GM12892 (cell line): Measurements from ENCODE around the gene ATP1B3.
"Not testable (repeated sequence)": the region's sequence is repeated elsewhere in the genome, so short reads cannot be mapped to it uniquely, and the experiment has no call there.

Source experiments
- DNase-seq: peaks from one replicate; pipeline ENCODE4 v3.0.0; 2011; ENCODE audit not compliant: insufficient read length
- FAIRE-seq: peaks from 2 replicates; lab custom pipeline; 2011; peaks lifted over from hg19 to GRCh38; lab: Jason Lieb, UNC
- POLR2A ChIP-seq: IDR thresholded peaks from 2 replicates; pipeline ENCODE4 v1.6.1; 2011; ENCODE audit warnings: low read depth, low read length, control low read depth
- POLR2AphosphoS5 ChIP-seq: IDR thresholded peaks from 2 replicates; pipeline ENCODE4 v1.6.1; 2011; ENCODE audit warnings: low read depth, low read length, control low read depth
- TAF1 ChIP-seq: IDR thresholded peaks from 2 replicates; pipeline ENCODE4 v1.6.1; 2011; ENCODE audit warnings: low read depth, mild to moderate bottlenecking, control low read depth, low read length, borderline replicate concordance

The ATP1B3 gene

DNA sequence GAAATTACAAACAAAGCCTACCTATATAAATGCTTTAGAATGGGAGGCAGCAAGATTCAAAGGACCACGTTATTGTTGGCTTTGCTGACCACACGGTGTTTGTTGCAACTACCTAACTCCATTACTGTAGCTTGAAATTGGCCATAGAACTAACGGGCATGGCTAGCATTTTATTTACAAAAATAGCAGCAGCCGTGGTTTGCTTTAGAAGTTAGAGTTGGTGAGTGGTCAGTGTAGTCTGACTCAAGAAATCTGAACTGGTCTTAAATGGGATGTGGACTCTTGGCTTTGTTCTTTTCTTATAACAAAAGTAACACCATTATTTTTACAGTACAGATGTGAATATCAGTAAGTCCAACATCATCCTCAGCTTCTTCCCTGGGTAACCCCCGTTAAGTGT is 10.6 kb downstream of the ATP1B3 start:
- TF ChIP-seq TAF1 (no peak), POLR2A (no peak), POLR2AphosphoS5 (no peak)
- DNase-seq (no peak), FAIRE-seq (no peak)

DNA sequence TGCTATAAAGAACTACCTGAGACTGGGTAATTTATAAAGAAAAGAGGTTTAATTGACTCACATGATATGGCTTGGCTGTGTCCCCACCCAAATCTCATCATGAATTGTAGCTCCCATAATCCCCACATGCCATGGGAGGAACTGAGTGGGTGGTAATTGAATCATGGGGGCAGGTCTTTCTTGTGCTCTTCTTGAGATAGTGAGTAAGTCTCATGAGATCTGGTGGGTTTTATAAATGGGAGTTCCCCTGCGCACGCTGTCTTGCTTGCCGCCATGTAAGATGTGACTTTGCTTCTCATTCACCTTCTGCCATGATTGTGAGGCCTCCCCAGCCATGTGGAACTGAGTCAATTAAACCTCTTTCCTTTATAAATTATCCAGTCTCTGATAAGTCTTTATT is 12.1 kb downstream of the ATP1B3 start:
- not testable (repeated sequence) for FAIRE-seq, DNase-seq

DNA sequence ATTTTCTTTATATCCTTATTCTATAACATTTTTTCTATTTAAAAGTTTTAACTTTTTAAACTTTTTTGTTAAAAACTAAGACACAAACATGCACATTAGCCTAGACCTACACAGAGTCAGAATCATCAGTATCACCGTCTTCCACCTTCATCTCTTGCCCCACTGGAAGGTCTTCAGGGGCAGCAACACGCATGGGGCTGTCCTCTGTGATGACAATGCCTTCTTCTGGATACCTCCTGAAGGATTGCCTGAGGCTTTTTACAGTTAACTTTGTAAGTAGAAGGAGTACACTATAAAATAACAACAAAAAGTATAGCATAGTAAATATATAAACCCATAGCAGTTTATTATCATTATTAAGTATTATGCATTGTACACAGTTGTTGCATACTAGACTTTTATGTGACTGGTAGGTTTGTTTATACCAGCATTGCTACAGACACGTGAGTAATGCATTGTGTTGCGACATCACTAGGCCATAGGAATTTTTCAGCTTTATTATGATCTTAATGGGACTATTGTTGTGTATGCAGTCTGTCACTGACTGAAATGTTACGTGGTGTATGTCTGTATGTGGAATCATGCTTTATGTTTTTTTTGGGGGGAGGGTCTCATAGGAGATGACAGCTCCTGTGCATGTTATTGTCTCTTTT is 18.2 kb downstream of the ATP1B3 start:
- FAIRE-seq, result no peak
- DNase-seq, result no peak

DNA sequence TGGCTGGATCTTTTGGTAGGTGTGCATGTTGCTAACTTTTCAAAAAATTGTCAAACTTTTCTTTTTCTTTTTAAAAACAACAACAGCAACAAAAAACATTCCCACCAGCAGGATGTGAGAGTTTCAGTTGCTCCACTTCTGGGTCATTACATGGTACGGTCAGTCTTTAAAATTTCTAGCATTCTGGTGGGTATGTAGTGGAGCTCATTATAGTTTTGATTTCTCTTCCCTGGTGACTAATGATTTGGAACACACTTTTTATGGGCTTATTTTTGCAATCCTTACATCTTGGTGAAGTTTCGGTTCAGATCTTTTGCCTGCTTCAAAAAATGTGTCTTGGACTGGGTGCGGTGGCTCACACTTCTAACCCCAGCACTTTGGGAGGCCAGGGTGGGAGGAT is 19.3 kb downstream of the ATP1B3 start:
- no peak for FAIRE-seq
- TF ChIP-seq POLR2A (no peak), POLR2AphosphoS5 (no peak), TAF1 (no peak)

More for the DNA sequence above, 18.2 kb downstream of the ATP1B3 start:
- no peak for TF ChIP-seq POLR2A
- no peak for TF ChIP-seq TAF1
- no peak for TF ChIP-seq POLR2AphosphoS5

DNA sequence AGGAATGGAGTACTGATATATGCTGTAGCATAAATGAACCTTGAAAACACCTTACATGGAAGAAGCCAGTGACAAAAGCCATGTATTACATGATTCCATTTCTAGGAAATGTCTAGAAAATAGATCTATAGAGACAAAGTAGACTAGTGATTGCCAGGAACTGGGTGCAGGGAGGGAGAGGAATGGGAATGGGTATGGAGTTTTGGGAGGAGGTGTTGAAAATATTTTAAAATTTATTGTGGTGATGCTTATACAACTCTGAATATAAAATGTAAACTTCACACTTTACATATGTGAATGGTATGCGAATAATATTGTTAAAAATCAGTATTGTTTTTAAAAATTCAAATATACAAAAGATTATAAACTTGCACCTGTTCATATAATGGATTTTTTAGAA is 22.5 kb downstream of the ATP1B3 start:
- FAIRE-seq (no peak), DNase-seq (no peak)
- no peak for TF ChIP-seq POLR2AphosphoS5
- TF ChIP-seq POLR2A, result no peak
- TF ChIP-seq TAF1, result no peak

More for the DNA sequence above, 19.3 kb downstream of the ATP1B3 start:
- no peak for DNase-seq

DNA sequence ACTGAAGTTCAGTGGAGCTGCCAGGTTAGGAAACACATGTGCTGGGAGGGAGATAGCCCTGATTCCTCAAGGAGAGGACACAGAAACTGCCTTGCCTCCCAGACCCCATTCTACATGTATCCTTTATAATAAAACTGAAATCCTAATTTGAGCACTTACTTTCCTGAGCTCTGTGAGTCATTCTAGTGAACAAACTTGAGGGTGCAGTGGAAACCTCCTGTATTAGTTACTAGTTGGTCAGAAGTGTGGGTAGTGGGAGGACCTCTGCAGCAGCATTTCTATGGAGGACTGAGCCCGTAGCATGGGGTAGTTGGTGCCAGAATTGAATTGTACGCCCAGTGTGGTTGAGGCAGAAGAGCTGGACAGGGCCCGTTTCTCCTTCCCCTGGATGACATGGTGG is 23.9 kb downstream of the ATP1B3 start:
- FAIRE-seq (no peak), DNase-seq (no peak)
- TF ChIP-seq POLR2AphosphoS5 (no peak), TAF1 (no peak), POLR2A (no peak)

DNA sequence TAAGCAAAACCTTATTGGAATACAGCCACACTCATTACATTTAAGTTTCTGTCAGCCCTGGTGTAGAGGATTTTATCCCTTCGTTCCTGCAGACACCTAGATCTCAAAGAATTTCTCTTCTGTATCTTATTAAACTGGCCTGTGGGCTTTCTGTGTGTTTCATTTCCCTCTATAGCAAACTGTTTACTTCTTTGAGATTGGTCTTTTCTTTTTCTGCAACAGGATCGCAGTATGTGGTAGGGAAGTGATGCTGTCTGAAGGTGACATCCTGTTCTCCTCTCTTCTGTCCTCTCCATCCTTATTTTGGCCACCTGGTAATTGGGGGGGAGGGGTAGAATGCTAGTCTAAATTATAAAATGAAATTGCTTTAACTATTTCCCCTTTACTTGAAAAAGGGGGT is 25.5 kb downstream of the ATP1B3 start:
- DNase-seq (no peak), FAIRE-seq (peak; percentile 14)
- TF ChIP-seq POLR2AphosphoS5 (no peak), POLR2A (no peak), TAF1 (no peak)

DNA sequence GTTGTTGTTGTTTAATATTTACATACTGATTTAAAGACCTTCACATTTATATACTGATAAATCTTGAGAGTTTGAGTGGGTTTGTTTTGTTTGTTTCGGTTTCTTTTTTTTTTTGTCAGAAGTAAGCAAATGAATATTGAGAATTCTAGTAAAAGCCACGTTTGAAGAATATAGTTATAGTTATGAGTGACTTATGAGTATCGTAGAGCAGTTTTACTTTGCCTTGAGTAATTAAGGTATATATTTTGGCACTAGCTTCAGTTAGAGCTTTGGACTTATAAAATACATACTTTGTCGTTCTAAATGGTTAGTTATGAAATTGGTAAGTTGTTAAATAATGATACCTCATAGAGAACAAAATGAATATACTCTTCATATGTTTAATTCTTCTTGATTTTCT is 27.8 kb downstream of the ATP1B3 start:
- DNase-seq, result no peak
- TF ChIP-seq POLR2AphosphoS5 (no peak), TAF1 (no peak), POLR2A (no peak)
- FAIRE-seq, result no peak

DNA sequence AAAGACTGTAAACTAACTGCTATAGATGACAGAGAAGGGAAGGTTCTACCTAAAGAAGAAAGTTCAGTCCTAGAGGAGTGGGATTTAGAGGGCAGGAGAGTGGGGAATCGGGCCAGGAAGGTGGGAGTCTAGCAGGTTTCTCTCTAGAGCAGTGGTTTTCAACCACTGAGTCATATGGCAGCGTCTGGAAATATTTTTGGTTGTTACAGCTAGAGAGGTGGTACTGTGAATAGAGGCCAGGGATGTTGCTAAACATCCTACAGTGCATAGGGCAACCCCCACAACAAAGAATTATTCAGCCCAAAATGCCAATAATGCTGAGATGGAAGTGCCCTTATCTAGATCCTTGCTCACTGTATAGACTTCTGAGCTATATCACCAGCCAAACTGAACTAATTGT is 28.7 kb downstream of the ATP1B3 start:
- FAIRE-seq (no peak), DNase-seq (no peak)
- no peak for TF ChIP-seq TAF1
- TF ChIP-seq POLR2A, result no peak
- no peak for TF ChIP-seq POLR2AphosphoS5

DNA sequence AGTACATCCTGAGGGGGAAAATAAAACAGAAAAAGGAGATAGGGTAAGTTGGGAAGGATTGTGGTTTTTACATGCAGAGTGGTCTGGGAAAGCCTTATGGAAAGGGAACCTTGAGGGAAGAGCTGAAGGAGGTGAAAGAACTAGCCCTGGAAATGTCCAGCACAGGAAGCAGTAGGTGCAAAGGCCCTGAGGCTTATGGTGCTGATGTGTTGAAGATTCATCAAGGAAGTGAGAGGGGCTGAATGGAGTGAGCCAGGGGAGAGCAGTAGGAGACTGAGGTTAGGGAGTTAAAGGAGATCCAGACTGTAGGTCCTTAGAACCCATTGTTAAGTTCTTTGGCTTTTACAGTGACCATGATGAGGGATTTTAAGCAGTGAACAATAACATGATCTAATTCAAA is 33.0 kb downstream of the ATP1B3 start:
- TF ChIP-seq POLR2A (no peak), POLR2AphosphoS5 (no peak), TAF1 (no peak)
- no peak for FAIRE-seq
- no peak for DNase-seq

DNA sequence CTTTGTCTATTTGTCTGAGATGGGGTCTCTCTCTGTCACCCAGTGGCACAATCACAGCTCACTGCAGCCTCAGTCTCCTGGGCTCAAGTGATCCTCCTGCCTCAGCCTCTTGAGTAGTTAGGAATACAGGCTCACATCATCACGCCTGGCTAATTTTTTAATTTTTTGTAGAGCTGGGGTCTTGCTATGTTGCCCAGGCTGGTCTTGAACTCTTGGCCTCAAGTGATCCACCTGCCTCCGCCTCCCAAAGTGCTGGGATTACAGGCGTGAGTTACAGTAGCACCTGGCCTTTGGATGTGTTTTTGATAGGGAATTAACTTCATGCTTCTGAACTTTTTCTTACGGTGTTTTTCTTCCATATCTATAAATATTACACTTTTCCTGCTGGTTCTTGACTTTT is 33.5 kb downstream of the ATP1B3 start:
- DNase-seq, FAIRE-seq: not testable (repeated sequence)

DNA sequence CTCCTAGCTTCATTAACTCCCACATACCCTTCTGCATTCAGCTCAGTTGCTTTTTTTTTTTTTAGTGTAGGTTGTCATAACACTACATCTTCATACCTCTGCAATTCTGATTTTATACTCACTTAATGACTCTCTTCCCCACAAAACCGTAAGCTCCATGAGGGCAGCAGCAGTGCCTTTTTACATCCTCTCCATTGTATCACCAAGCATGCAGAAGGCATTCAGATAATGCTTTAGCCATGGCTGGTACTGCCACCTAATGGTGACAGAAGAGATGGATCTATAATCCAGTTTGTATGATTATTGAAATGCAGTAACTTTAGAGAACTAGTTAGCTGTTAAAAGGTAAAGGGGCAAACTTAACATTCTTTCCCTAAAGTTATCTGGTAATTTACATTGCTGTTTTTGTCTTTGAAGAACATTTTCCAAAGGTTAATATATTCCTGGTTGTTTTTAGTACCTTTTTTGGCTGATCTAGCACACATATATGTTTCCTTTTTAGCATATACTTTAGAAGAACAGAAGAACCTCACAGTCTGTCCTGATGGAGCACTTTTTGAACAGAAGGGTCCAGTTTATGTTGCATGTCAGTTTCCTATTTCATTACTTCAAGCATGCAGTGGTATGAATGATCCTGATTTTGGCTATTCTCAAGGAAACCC is 36.8 kb downstream of the ATP1B3 start:
- TF ChIP-seq POLR2A (no peak), TAF1 (no peak), POLR2AphosphoS5 (no peak)
- DNase-seq (no peak), FAIRE-seq (peak; percentile 87)
